ENCODE results near the gene GRIP2.

The GRIP2 gene

GRCh38 chr3:14508505-14508819, 31.7 kb downstream of the GRIP2 start:
- in situ Hi-C loops (cut with MboI; ENCODE audit: low sequenced_read_pairs) = no loop called here

- in situ Hi-C loops (cut with MboI; ENCODE audit: low sequenced_read_pairs) = no loop called here
Observed at GRCh38 chr3:14507757-14508504, 32.2 kb downstream of the GRIP2 start.

- in situ Hi-C loops (cut with MboI; ENCODE audit: low sequenced_read_pairs) = no loop called here
Observed at GRCh38 chr3:14507305-14507741, 32.8 kb downstream of the GRIP2 start.

DNA sequence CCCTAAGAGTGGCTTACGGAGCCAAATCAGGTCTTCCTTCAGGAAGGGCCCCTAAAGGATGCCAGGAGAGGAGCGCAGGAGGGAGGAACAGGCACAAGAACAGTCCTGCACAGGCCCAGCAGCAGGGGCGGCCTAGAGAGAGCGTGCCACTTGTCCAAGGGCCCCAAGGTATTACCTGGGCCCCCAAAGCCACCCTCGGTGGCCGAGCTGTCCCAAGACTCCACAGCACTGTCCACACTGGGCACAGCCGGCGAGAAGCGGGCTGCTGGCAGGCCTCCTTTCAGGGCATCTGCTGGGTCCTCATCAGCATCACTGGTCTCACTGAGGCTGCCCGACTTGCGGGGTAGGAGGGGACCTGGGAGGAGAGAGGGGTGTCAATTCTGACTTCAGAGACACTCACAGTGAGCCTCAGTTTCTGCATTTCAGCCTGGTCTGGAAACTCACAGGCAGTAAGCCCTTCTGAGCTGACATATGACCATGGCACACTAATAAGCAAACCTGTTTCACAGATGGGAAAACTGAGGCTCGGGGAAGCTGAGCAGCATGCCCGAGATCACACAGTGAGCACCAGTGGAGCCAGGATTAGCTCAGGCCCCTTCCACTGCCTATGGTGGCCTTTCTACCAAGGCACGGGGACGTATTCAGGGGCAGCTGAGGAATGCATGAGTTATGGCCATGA, 33.4 kb downstream of the GRIP2 start:
- in situ Hi-C loops (cut with MboI; ENCODE audit: low sequenced_read_pairs) = no loop called here

DNA sequence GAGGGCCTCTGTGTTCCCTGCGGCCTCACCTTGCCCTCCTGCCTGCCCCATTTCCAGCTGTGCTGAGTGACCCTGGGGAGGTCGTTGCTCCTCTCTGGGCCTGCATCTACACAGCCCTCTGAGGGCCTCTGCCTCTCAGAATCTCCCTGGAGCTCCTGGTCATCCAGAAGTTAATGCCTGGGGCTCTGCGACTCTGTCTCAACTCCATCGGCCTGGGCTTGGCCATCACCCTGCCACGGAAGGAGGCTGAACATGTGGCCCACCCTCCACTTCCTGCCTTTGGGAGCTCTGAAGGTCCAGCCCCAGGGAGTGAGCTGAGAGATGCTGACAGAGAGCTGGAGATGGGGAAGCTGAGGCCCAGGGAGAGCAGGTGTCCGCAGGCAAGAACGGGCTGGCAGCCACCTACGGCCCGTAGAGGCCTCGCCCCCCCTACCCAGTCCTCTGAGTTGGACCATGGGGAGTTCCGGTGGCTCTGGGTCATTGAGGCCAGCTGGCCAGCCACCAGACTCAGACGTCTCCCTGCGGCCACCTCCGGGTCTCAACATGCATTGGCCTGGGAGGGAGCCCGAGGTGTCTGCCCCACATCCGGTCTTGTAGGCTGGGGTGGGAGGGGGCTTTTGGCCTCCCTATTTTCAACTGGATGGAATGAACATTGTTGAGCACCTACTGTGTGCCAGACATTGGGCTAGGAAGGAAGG, 34.2 kb downstream of the GRIP2 start:
- in situ Hi-C loops (cut with MboI; ENCODE audit: low sequenced_read_pairs) = no loop called here

- in situ Hi-C loops (cut with MboI; ENCODE audit: low sequenced_read_pairs) = no loop called here
Observed at GRCh38 chr3:14505001-14505802, 34.9 kb downstream of the GRIP2 start.

- in situ Hi-C loops (cut with MboI; ENCODE audit: low sequenced_read_pairs) = no loop called here
Observed at GRCh38 chr3:14503706-14504065, 36.5 kb downstream of the GRIP2 start.

- in situ Hi-C loops (cut with MboI; ENCODE audit: low sequenced_read_pairs) = no loop called here
Observed at GRCh38 chr3:14503033-14503705, 37.0 kb downstream of the GRIP2 start.

GRCh38 chr3:14502472-14502871, 37.7 kb downstream of the GRIP2 start:
- in situ Hi-C loops (cut with MboI; ENCODE audit: low sequenced_read_pairs) = no loop called here

GRCh38 chr3:14497321-14497720, 42.8 kb downstream of the GRIP2 start:
- in situ Hi-C loops (cut with MboI; ENCODE audit: low sequenced_read_pairs) = no loop called here

GRCh38 chr3:14496351-14496750, 43.8 kb downstream of the GRIP2 start:
- in situ Hi-C loops (cut with MboI; ENCODE audit: low sequenced_read_pairs) = no loop called here

DNA sequence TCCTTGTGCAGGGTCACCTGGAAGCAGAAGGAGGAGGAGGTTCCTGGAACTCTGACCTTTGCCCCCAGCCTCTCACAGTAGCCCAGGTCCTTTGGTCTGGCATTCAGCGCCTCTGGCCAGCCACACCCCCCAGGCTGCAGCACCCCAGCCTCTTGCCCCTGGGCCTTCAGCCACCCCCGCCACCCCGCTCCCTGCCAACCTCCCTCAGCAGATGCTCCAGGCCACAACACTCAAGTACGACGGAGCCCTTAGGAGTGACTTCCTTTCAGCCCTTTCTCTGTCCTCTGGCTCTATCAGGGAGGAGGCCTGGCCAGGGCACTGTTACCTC, 45.2 kb downstream of the GRIP2 start:
- in situ Hi-C loops (cut with MboI; ENCODE audit: low sequenced_read_pairs) = no loop called here

GRCh38 chr3:14494279-14494972, 45.7 kb downstream of the GRIP2 start:
- in situ Hi-C loops (cut with MboI; ENCODE audit: low sequenced_read_pairs) = no loop called here

DNA sequence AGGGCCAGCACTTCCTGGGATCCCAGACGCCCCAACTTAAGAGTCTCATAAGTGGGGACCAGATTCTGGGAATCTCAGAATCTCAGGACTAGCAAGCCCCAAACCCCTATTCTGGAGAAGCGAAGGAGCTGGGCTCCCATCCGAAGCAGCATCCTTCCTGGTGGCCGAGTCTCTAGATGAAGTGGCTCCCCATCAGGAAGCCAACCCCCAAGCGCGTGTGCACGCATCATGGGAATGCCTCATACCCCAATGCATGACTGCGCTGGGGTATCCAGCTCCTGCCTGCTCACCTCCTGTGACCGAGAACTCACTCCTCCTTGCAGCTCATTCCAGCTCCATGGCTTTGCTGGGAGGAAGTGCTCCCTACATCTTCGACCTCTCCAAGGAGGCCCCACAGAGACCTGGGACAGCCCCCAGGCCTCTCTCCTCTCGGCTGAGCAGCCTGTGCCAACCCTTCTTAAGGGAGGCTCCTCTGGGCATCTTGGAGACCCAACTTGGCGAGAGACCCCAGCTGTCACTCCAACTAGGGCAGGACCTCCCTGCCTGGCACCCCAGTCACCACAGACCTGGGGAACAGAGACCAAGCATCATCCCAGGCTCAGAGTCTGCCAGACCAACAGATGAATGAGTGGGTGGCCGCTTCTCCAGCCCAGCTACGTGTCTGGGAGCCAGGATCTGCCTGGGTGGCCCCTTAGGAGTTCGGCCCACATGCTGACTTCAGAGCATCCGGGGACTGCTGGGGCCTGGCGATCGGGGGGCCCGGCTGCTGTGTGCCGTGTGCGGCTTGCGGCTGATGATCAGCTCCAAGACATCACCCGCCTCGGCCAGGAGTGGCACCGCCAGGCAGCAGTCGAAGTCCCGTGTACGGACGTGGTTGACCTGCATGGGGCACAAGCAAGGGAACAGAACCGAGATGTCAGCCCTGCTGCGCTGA, 46.9 kb downstream of the GRIP2 start:
- in situ Hi-C loops (cut with MboI; ENCODE audit: low sequenced_read_pairs) = no loop called here

DNA sequence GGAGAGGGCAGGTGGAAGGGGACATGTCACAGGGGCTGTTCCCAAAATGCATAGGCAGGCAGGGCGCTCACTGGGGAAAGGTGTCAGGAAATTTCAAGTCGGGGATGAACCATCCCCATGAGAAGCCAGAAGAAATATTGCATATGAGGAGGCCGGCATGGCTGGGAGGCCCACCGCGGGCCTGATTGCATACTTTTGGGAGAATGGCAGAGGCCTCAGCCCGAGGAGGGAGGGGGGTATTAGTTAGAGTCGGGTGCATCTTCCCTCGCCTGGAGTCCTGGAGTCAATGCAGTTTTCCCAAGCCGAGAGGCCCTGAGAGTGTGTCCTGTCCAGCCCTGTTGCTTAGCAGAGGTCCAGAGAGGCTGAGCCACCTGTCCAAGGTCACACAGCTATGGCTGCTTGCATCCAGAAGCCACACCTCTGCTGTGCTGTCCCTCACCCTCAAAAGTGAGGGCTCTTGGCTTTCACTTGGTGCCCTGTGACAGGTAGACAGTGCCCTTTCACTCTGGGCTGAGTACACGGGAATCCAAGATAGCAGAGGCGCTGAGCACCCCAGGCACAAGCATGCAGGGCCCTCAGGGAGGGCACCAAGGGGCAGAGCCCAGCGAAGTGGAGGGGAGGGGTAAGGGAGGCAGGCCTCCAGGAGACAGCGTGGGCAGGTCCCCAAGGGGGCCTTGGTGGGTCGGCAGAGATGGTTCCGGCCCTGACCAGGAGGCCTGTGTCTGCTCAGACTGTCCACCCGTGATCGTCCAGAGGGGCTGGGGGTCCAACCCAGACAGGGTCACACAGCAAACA, 48.5 kb downstream of the GRIP2 start:
- in situ Hi-C loops (cut with MboI; ENCODE audit: low sequenced_read_pairs) = no loop called here

DNA sequence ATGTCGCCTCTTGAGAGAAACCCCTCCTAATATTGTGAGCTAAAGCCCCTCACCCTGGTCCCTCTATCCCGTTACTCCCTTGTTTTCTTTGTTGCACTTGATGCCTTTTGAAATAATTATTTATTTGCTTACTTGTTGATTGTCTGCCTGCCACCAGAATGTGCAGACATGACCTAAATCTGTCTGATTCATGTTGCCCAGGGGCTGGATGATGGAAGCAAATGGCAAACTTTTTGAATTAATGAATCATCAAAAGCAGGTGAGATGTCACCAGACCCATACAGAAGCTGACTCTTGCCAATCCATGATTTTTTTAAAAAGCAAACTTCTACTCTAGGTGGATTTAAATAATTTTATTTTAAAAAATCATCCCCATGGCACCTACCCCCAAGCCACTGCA, 49.3 kb downstream of the GRIP2 start:
- in situ Hi-C loops (cut with MboI; ENCODE audit: low sequenced_read_pairs) = no loop called here

- in situ Hi-C loops (cut with MboI; ENCODE audit: low sequenced_read_pairs) = no loop called here
Observed at GRCh38 chr3:14490255-14490654, 49.9 kb downstream of the GRIP2 start.

DNA sequence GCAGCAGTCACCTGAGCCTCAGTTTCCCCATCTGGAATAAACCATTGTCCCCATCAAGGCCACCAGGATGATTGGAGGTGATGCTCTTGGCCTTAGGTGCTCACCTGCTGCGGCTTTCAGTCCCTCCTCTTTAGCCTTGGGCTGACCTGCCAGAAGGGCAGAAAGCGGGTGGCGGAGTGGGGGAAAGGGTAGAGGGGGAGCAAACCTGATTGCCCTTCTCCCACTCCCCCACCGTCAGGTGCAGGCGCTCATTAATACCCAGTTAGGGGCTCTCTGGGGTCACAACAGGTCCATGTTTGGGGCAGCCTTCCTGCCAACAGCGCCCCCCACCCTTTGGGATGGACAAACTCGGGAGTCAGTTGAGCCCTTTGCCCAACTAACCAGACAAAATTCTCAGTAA, 50.5 kb downstream of the GRIP2 start:
- in situ Hi-C loops (cut with MboI; ENCODE audit: low sequenced_read_pairs) = no loop called here

Data from hTERT RPE-1 (cell line).